ENCODE data around the gene ADA. TPM values are rescaled to one million over a fixed set of nuclear protein-coding genes. Genes with fewer than 3 reads are reported as not detected.
"Not testable (repeated sequence)": the region's sequence is repeated elsewhere in the genome, so short reads cannot be mapped to it uniquely, and the experiment has no call there.

The ADA gene
- total RNA-seq, 1 donor from 2014 or later = 8.9 TPM

DNA sequence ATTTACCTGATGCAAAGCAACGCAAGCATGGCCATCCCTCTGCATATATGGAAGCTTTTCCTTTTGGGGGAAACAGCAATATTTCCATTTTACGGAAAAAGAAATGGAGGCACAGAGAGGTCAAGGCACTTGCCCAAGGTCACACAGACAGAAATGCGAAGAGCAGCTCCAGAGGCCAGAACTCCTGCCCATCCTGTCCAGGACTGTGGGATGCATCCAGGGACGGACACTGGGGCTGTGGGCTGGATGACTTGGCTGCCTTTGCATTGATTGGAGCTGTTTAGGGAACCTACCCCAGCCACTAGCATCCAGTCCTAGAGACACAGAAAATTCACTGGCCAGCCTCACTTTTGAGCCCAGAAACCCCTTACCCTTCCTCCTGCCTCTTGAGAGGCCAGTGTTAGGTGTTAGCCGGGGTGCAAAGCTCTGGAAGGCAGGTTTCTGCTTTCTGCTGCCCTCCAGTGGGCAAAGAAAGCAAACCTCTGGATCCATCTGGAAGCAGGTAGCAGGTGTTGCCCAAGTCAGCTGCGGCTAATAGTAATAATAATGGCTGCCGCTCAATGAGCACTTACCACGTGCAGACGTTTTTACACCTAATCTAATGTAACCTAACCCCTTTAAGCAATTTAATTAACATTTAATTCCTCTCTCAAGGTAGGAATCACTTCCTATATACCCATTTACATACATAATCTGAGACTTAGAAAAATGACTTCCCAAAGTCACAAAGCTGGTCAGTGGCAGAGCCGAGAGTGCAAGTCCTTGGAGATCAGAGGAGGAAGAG is 32.0 kb upstream of the ADA start:
- DNase-seq (no peak), ATAC-seq (ENCODE audit: poor library complexity) (peak; percentile 79)
- intact Hi-C loops (cut with DNase I) = loop anchor here (5.0 kb wide), 1 partner anchor 184 kb away; no protein-coding TSS in a partner anchor

GRCh38 chr20:44681796-44682566 is 30.5 kb upstream of the ADA start:
- no peak for ATAC-seq (ENCODE audit: poor library complexity)
- DNase-seq = no peak
- intact Hi-C loops (cut with DNase I) = loop anchor here (5.0 kb wide), 1 partner anchor 185 kb away; no protein-coding TSS in a partner anchor

DNA sequence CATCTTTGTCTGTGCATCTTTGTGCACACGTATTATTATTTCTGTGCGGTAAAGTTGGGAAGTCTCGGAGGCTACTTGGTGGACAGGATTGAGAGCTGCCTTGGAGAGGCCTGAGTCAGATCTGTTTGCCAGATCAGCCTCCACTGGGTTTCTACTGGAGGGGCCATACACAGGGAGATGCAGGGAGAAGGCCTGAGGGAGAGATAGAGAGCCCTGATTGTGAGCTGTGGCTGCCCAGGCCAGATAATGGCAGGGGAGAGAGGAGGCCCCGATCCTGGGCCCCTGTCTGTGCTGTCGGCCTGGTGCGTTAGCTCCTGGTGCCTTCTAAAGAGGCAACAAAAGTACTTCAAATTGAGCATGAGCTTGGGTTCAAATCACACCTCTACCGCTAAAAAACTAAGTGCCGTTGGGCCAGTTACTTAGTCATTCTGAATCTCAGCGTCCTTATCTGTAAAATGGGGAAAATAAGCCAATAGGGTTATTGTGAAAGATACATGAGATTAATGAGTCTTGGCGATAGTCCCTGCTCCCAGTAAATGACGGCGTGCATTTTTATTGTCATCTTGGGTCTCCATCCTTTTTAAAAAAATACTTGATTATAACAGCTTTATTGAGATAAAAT is 27.6 kb upstream of the ADA start:
- ATAC-seq (ENCODE audit: poor library complexity) = no peak
- intact Hi-C loops (cut with DNase I) = no loop called here
- no peak for DNase-seq

GRCh38 chr20:44678242-44678641 is 26.7 kb upstream of the ADA start:
- intact Hi-C loops (cut with DNase I) = no loop called here
- DNase-seq = no peak
- ATAC-seq (ENCODE audit: poor library complexity) = no peak

GRCh38 chr20:44672318-44672902 is 20.9 kb upstream of the ADA start:
- intact Hi-C loops (cut with DNase I); ATAC-seq (ENCODE audit: poor library complexity); DNase-seq: not testable (repeated sequence)

DNA sequence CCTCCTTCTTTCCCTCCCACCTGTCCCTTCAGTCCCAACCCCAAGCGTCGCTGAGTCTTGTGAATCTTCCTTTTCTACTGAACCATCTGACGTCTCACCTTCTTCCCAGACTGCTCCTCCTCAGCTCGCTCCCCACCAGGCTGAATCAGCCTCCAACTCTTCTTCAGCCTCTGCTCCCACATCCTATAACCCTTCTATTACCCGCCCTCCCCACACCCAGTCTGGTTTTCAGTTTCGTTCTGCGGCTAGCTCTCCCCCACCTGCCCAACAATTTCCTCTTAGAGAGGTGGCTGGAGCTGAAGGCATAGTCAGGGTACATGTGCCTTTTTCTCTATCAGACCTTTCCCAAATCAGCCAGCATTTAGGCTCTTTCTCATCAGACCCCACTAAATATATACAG is 20.0 kb upstream of the ADA start:
- DNase-seq; intact Hi-C loops (cut with DNase I); ATAC-seq (ENCODE audit: poor library complexity): not testable (repeated sequence)

- ATAC-seq (ENCODE audit: poor library complexity); DNase-seq; intact Hi-C loops (cut with DNase I): not testable (repeated sequence)
Observed at GRCh38 chr20:44670851-44671250, 19.4 kb upstream of the ADA start.

GRCh38 chr20:44666066-44666465 is 14.6 kb upstream of the ADA start:
- no peak for DNase-seq
- intact Hi-C loops (cut with DNase I) = no loop called here
- ATAC-seq (ENCODE audit: poor library complexity) = no peak

DNA sequence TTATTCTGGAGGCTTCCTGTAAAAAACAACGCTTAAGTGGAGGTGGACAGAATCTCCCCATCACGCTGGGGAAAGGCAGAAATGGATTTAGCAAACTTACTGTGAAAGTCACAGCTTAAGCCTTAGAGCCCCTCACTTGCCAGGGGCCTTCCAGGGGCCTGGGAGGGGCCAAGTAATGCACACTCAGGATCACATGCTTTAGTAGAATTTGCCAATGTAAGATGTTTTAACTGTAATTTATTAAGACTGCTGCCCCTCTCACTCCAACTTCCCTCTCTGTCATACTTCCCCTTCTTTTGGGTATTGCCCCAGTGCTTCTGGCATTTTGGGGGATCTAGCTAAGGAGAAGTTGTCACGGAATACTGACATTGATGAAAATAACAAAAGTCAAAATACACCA is 12.6 kb upstream of the ADA start:
- DNase-seq (no peak), ATAC-seq (ENCODE audit: poor library complexity) (peak; percentile 46)
- intact Hi-C loops (cut with DNase I) = no loop called here

GRCh38 chr20:44662261-44662660 is 10.8 kb upstream of the ADA start:
- DNase-seq = no peak
- intact Hi-C loops (cut with DNase I) = no loop called here
- ATAC-seq (ENCODE audit: poor library complexity) = no peak

DNA sequence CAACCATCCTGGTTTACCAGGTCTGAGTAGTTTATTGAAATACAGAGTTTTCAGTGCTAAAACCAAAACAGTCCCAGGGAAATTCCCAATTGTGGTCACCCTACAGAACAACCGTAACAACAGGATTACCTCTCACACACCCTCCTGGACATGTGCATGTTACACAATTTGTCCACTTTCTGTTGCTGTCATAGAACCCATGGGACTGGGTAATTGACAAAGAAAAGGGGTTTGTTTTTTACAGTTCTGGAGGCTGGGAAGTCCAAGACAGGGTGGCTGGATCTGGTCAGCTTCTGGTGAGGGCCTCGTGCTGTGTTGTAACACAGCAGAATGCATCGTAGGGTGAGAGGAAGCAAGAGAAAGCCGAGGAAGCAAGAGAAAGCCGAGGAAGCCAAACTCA is 9.1 kb upstream of the ADA start:
- ATAC-seq (ENCODE audit: poor library complexity) = no peak
- no peak for DNase-seq
- intact Hi-C loops (cut with DNase I) = no loop called here

- no peak for ATAC-seq (ENCODE audit: poor library complexity)
- intact Hi-C loops (cut with DNase I) = no loop called here
- no peak for DNase-seq
Observed at GRCh38 chr20:44659931-44660330, 8.4 kb upstream of the ADA start.

- intact Hi-C loops (cut with DNase I) = no loop called here
- ATAC-seq (ENCODE audit: poor library complexity) (no peak), DNase-seq (no peak)
Observed at GRCh38 chr20:44658810-44659209, 7.3 kb upstream of the ADA start.

- no peak for DNase-seq
Observed at GRCh38 chr20:44657875-44658274, 6.4 kb upstream of the ADA start.

DNA sequence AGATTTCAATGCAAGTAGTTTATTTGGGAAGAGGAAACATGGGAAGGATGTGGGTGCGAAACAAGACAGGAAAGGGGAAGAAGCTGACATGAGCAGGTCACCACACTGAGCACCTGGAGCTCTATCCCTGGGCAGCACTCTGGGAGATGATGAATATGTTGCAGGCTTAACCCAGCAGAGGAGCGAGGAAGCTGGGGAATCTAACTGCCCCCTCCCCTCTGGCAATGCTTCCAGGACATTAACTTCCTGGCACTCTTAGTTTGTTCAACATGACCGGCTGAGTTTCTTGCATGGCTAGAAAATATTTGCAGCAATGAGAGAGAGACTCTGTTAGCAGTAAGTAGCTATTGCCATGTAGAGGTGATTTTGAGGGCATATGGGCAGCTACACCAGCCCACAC is 4.9 kb upstream of the ADA start:
- DNase-seq (no peak), ATAC-seq (ENCODE audit: poor library complexity) (no peak)
- intact Hi-C loops (cut with DNase I) = no loop called here

More at GRCh38 chr20:44657875-44658274, 6.4 kb upstream of the ADA start:
- no peak for ATAC-seq (ENCODE audit: poor library complexity)
- intact Hi-C loops (cut with DNase I) = no loop called here

- ATAC-seq (ENCODE audit: poor library complexity); DNase-seq; intact Hi-C loops (cut with DNase I): not testable (repeated sequence)
Observed at GRCh38 chr20:44654210-44654609, 2.7 kb upstream of the ADA start.

GRCh38 chr20:44653546-44653945 is 2.0 kb upstream of the ADA start:
- intact Hi-C loops (cut with DNase I) = no loop called here
- DNase-seq (no peak), ATAC-seq (ENCODE audit: poor library complexity) (no peak)

DNA sequence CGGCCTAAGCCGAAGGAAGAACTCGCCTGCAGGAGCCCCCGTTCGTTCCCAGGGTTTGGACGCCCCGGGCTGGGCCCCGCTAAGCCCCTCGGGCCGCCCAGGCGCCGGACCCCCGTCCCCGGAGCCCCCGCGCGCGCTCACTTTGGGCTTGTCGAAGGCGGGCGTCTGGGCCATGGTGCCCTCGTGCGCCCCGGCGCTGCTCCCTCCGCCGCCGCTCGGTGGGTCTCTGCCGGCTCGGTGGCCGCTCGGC is 140 bp downstream of the ADA start:
- ATAC-seq (ENCODE audit: poor library complexity) = no peak
- intact Hi-C loops (cut with DNase I) = no loop called here
- no peak for DNase-seq

DNA sequence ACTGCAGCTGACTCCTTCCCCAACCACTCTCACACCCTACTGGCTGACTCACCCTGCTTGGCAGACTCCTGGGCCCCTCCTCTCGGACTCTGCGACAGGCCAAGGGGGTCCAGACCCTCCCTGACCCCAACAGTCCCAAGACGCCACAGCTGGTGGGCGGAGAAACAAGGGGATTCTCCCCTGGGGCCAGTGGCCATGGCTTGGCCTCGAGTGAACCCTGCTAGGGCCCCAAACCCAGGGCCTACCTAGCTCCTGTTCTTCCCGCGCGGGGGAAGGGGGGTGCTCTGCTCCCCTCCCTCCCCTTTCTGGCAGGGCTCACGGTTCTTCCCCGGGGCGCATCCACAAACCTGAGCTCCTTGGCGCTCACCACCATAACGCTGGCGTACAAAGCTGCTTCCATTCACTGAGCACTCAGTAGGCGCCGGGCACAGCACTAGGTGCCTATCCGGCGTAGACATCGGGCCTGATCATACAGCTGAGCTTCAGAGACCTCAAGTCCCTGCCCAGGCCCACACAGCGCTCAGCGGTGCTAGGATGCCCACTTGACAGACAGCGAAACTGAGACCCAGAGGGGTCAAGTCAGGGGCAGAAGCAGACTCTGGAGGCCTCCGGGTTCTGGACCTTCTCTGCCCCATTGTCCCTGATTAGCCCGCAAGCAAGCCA is 597 bp downstream of the ADA start:
- DNase-seq (no peak), ATAC-seq (ENCODE audit: poor library complexity) (peak; percentile 20)
- intact Hi-C loops (cut with DNase I) = no loop called here
